SU-DHL-6 (cell line): ENCODE measurements around the gene MKX.
"Not testable (repeated sequence)": the region's sequence is repeated elsewhere in the genome, so short reads cannot be mapped to it uniquely, and the experiment has no call there.

Experiments used
- H2AFZ ChIP-seq: fragments of 200-600 bp; sonication (generic); 2 replicates; pipeline ENCODE4 v1.6.1; 2014; ENCODE audit warnings: low read depth, mild to moderate bottlenecking, moderate library complexity, mixed read lengths, antibody characterized with exemption, low read length; ENCODE audit not compliant: severe bottlenecking
- H3F3A ChIP-seq: fragments of 200-600 bp; shearing (Covaris generic); 2 replicates; pipeline ENCODE4 v1.6.0; 2016; ENCODE audit warnings: antibody characterized with exemption, mild to moderate bottlenecking; ENCODE audit not compliant: insufficient read depth
- H3K27ac ChIP-seq: fragments of 200-600 bp; sonication (generic); 2 replicates; pipeline ENCODE4 v1.5.1; 2016; ENCODE audit warnings: low read depth, mild to moderate bottlenecking, low read length, moderate library complexity, mixed read lengths
- H3K27me3 ChIP-seq: fragments of 200-600 bp; sonication (generic), shearing (Covaris generic); 2 replicates; pipeline ENCODE4 v1.6.0; 2014; ENCODE audit warnings: mild to moderate bottlenecking, low read length
- H3K36me3 ChIP-seq: fragments of 200-600 bp; sonication (generic); 2 replicates; pipeline ENCODE4 v1.6.1; 2014; ENCODE audit warnings: mild to moderate bottlenecking, low read length, mixed read lengths
- H3K4me2 ChIP-seq: fragments of 300-600, 200-600 bp; shearing (Covaris generic), sonication (generic); 2 replicates; pipeline ENCODE4 v1.6.0; 2014; ENCODE audit warnings: low read length, low read depth, mild to moderate bottlenecking; ENCODE audit not compliant: poor library complexity, severe bottlenecking
- H3K4me3 ChIP-seq: fragments of 200-600 bp; sonication (generic); 2 replicates; pipeline ENCODE4 v1.5.1; 2014; ENCODE audit warnings: antibody characterized with exemption, low read length, mild to moderate bottlenecking, mixed read lengths; ENCODE audit not compliant: insufficient read depth, poor library complexity, severe bottlenecking
- H3K79me2 ChIP-seq: fragments of 200-600 bp; sonication (generic); 2 replicates; pipeline ENCODE4 v1.6.1; 2014; ENCODE audit warnings: mild to moderate bottlenecking, low read length, moderate library complexity; ENCODE audit not compliant: insufficient read depth
- H3K9ac ChIP-seq: fragments of 200-600 bp; sonication (generic); 2 replicates; pipeline ENCODE4 v1.7.0; 2014; ENCODE audit warnings: mild to moderate bottlenecking, low read length
- H3K9me2 ChIP-seq: fragments of 200-600 bp; sonication (generic); replicated peaks from 2 replicates; pipeline ENCODE4 v1.6.1; 2014; ENCODE audit warnings: low read length; ENCODE audit not compliant: insufficient read depth
- H3K9me3 ChIP-seq: fragments of 200-600 bp; sonication (generic); 2 replicates; pipeline ENCODE4 v1.6.1; 2014; ENCODE audit warnings: low read length, mixed read lengths; ENCODE audit not compliant: insufficient read depth
- H4K20me1 ChIP-seq: fragments of 200-600 bp; sonication (generic); 2 replicates; pipeline ENCODE4 v1.6.1; 2014; ENCODE audit warnings: low read depth, mild to moderate bottlenecking, antibody characterized with exemption, low read length, moderate library complexity, mixed read lengths
- EZH2phosphoT487 ChIP-seq: fragments of 200-600 bp; sonication (generic), shearing (Covaris generic); conservative IDR thresholded peaks from 2 replicates; pipeline ENCODE4 v1.6.1; 2018; ENCODE audit warnings: mild to moderate bottlenecking, antibody characterized with exemption, low read length, moderate library complexity, mixed read lengths
- TF ChIP-seq, protein P1 (sequence below): fragments of 200-600 bp; sonication (generic); IDR thresholded peaks from one replicate; pipeline ENCODE4 v1.5.1; 2017; ENCODE audit warnings: antibody characterized with exemption, mild to moderate bottlenecking, low read length, moderate library complexity; ENCODE audit not compliant: insufficient read depth, poor library complexity, severe bottlenecking

Gene MKX

DNA sequence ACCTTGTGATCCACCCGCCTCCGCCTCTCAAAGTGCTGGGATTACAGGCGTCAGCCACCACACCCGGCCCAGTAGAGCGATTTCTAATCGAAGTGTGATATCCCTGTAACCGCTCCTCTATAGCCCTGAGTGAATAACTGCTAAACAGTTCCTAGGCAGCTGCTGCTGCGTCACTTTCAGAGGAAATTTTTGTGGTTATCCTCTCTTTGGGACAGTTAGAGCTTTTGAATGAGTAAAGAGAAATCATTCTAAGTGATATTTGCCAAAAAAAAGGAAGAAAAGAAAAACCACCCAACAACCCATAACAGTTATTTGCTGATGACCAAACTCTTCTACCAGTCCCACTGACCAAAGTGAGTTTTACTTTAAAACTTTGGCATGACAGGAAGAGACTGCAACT, 59.9 kb downstream of the MKX start:
- H3K36me3 ChIP-seq, result no peaks in the 10 kb centered on the region
- no peaks in the 10 kb centered on the region for H4K20me1 ChIP-seq
- H3K4me3 ChIP-seq, result no peak overlapping the region
- no peaks in the 10 kb centered on the region for H3F3A ChIP-seq
- no peak overlapping the region for H3K9ac ChIP-seq
- H2AFZ ChIP-seq, result no peak overlapping the region
- no peaks in the 10 kb centered on the region for H3K9me2 ChIP-seq
- no peak overlapping the region for H3K27ac ChIP-seq
- no peak overlapping the region for H3K4me2 ChIP-seq
- no peaks in the 10 kb centered on the region for H3K27me3 ChIP-seq
- TF ChIP-seq EZH2phosphoT487, result no peak
- TF ChIP-seq, protein P1, sequence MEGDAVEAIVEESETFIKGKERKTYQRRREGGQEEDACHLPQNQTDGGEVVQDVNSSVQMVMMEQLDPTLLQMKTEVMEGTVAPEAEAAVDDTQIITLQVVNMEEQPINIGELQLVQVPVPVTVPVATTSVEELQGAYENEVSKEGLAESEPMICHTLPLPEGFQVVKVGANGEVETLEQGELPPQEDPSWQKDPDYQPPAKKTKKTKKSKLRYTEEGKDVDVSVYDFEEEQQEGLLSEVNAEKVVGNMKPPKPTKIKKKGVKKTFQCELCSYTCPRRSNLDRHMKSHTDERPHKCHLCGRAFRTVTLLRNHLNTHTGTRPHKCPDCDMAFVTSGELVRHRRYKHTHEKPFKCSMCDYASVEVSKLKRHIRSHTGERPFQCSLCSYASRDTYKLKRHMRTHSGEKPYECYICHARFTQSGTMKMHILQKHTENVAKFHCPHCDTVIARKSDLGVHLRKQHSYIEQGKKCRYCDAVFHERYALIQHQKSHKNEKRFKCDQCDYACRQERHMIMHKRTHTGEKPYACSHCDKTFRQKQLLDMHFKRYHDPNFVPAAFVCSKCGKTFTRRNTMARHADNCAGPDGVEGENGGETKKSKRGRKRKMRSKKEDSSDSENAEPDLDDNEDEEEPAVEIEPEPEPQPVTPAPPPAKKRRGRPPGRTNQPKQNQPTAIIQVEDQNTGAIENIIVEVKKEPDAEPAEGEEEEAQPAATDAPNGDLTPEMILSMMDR, result no peak
- H3K9me3 ChIP-seq, result no peaks in the 10 kb centered on the region
- no peaks in the 10 kb centered on the region for H3K79me2 ChIP-seq

DNA sequence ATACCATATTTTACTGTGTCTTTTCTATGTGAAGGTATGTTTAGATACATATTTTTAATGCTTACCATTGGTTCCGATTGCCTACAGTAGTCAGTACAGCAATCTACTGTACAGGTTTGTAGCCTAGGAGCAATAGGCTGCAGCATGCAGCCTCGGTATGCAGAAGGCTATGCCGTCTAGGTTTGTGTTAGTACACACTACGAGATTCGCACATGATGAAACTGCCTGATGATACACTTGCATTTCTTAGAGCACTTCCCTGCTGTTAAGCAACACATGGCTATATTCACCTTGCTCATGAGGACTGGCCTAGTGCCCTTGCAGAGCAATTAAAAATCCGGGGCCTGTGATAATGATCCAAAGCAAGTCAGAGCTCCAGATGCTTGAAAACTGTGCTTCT, 62.4 kb downstream of the MKX start:
- no peaks in the 10 kb centered on the region for H3K79me2 ChIP-seq
- no peaks in the 10 kb centered on the region for H3K9me2 ChIP-seq
- no peak overlapping the region for H2AFZ ChIP-seq
- no peaks in the 10 kb centered on the region for H3K36me3 ChIP-seq
- H3K4me3 ChIP-seq, result no peak overlapping the region
- no peaks in the 10 kb centered on the region for H4K20me1 ChIP-seq
- H3K9me3 ChIP-seq, result no peaks in the 10 kb centered on the region
- no peak overlapping the region for H3K9ac ChIP-seq
- H3K4me2 ChIP-seq, result no peak overlapping the region
- H3K27me3 ChIP-seq, result no peaks in the 10 kb centered on the region
- H3F3A ChIP-seq, result no peaks in the 10 kb centered on the region
- TF ChIP-seq, protein P1, result no peak
- no peak for TF ChIP-seq EZH2phosphoT487
- no peak overlapping the region for H3K27ac ChIP-seq

DNA sequence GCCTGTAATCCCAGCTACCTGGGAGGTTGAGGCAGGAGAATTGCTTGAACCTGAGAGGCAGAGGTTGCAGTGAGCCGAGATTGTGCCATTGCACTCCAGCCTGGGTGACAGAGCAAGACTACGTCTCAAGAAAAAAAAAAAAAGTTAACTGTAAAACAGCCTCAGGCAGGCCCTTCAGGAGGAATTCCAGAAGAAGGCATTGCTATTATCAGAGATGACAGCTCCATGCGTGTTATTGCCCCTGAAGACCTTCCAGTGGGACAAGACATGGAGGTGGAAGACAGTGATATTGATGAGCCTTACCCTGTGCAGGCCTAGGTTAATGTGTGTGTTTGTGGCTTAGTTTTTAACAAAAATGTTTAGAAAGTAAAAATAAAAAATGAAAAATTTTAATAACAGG, 63.8 kb downstream of the MKX start:
- H3K9ac ChIP-seq, H3K27me3 ChIP-seq, H3K4me3 ChIP-seq, H2AFZ ChIP-seq, H3F3A ChIP-seq, H3K9me3 ChIP-seq, H4K20me1 ChIP-seq, H3K27ac ChIP-seq, H3K79me2 ChIP-seq, H3K36me3 ChIP-seq, H3K4me2 ChIP-seq, H3K9me2 ChIP-seq: not testable (repeated sequence)

DNA sequence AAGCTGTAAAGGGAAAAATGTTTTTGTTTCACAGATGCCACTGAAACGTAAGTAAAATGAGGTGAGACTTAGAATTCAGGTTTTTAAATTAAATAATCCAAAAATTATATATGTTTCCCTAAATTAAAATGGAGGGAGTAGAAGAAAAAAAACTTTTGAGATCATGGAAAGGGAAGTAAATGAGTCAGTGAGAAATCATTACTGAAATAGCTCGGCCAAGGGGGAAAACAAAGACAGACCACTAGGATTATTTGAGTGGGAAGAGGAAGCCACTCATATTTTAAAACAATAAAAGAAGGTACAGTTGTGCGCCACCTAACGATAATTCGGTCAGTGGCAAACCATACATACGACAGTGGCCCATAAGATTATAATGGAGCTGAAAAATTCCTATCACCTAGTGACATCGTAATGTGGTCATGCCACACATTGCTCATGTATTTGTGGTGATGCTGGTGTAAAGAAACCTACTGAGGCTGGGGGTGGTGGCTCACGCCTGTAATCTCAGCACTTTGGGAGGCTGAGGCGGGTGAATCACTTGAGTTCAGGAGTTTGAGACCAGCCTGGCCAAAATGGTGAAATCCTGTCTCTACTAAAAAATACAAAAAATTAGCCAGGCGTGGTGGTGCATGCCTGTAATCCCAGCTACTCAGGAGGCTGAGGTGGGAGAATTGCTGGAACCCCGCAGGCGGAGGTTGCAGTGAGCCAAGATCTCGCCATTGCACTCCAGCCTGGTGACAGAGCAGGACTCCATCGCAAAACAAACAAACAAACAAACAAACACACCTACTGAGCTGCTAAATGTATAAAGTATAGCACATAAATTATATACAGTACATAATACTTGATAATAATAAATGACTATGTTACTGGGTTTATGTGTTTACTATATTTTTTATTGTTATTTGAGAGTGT, 64.7 kb downstream of the MKX start:
- no peaks in the 10 kb centered on the region for H3K27me3 ChIP-seq
- no peak overlapping the region for H3K27ac ChIP-seq
- no peak overlapping the region for H3K9ac ChIP-seq
- H3F3A ChIP-seq, result no peaks in the 10 kb centered on the region
- no peaks in the 10 kb centered on the region for H4K20me1 ChIP-seq
- no peaks in the 10 kb centered on the region for H3K36me3 ChIP-seq
- H3K9me2 ChIP-seq, result no peaks in the 10 kb centered on the region
- no peak overlapping the region for H3K4me3 ChIP-seq
- H3K9me3 ChIP-seq, result no peaks in the 10 kb centered on the region
- H2AFZ ChIP-seq, result no peak overlapping the region
- no peak overlapping the region for H3K4me2 ChIP-seq
- no peaks in the 10 kb centered on the region for H3K79me2 ChIP-seq
- TF ChIP-seq EZH2phosphoT487, result no peak
- TF ChIP-seq, protein P1, result no peak
